HL-60 (cell line): ENCODE data around the gene SLC17A7.

Experiments used
- DNase-seq, 2 experiments: peaks; one replicate each; pipeline ENCODE4 v3.0.0-alpha.2; 2010 to 2020; ENCODE audit warnings: low read depth in 1 of 2, low spot score in 1 of 2
- H3K27ac ChIP-seq: fragments of 250-450 bp; sonication (Bioruptor Pico); replicated peaks from 2 replicates; pipeline ENCODE4 v1.5.1; 2020; ENCODE audit warnings: mild to moderate bottlenecking, moderate library complexity
- H3K27me3 ChIP-seq: fragments of 250-450 bp; sonication (Bioruptor Pico); 2 replicates; pipeline ENCODE4 v1.5.1; 2021; ENCODE audit warnings: mild to moderate bottlenecking, moderate library complexity; ENCODE audit not compliant: insufficient read depth, poor library complexity, severe bottlenecking
- H3K4me3 ChIP-seq: replicated peaks from 2 replicates; pipeline ENCODE4 v1.5.1; 2011; ENCODE audit warnings: mild to moderate bottlenecking, control low read depth, low read length; ENCODE audit not compliant: insufficient read depth
- CTCF ChIP-seq: IDR thresholded peaks from one replicate; pipeline ENCODE4 v1.5.1; 2011; ENCODE audit warnings: low read length, control low read depth, inconsistent platforms; ENCODE audit not compliant: insufficient read depth
- GABPA ChIP-seq: IDR thresholded peaks from 2 replicates; pipeline ENCODE4 v1.6.1; 2012; ENCODE audit warnings: low read depth
- POLR2AphosphoS5 ChIP-seq: IDR thresholded peaks from 2 replicates; pipeline ENCODE4 v1.6.1; 2012; ENCODE audit warnings: low read depth
- REST ChIP-seq: IDR thresholded peaks from 2 replicates; pipeline ENCODE4 v1.6.1; 2012; ENCODE audit warnings: low read depth; ENCODE audit not compliant: insufficient replicate concordance
- SPI1 ChIP-seq: IDR thresholded peaks from 2 replicates; pipeline ENCODE4 v1.6.1; 2012; ENCODE audit warnings: low read depth, mild to moderate bottlenecking, borderline replicate concordance

Gene SLC17A7

GRCh38 chr19:49425178-49425577 is 16.1 kb downstream of the SLC17A7 start, which contains the start of gene GFY:
TSS of gene GFY (plus strand) at chr19:49425388. CDS start at chr19:49426431, 1,043 bp downstream.
- TF ChIP-seq GABPA (no peak), CTCF (no peak), POLR2AphosphoS5 (no peak), REST (no peak), SPI1 (no peak)
- DNase-seq, result no peak
- H3K27ac ChIP-seq, result no peak within 1 kb of the TSS
- H3K4me3 ChIP-seq, result no peak within 1 kb of the TSS
- H3K27me3 ChIP-seq, result peaks cover 87% of the 10 kb centered on the region

- no peak overlapping the region for H3K27ac ChIP-seq
- DNase-seq, result no peak
- TF ChIP-seq SPI1 (no peak), CTCF (no peak), GABPA (no peak), POLR2AphosphoS5 (no peak), REST (no peak)
- H3K4me3 ChIP-seq, result no peak overlapping the region
- peaks cover 80% of the 10 kb centered on the region for H3K27me3 ChIP-seq
Measured at GRCh38 chr19:49423985-49424303, 17.4 kb downstream of the SLC17A7 start.

- Histone ChIP-seq H3K27me3 (peaks cover 74% of the 10 kb centered on the region), H3K27ac (no peak within 1 kb of the TSS), H3K4me3 (0 out of 2 replicates have a peak within 1 kb of the TSS, but pooled peaks have one; percentile 7)
- DNase-seq, result no peak
- no peak for TF ChIP-seq POLR2AphosphoS5
- peak; percentile 37; the same call in 1 of the 2 replicates for TF ChIP-seq SPI1
Measured at GRCh38 chr19:49423071-49423984, 18.0 kb downstream of the SLC17A7 start, which contains the start of gene PTH2. TSS of gene PTH2 (minus strand) at chr19:49423441. CDS start at chr19:49423339, 102 bp downstream.

GRCh38 chr19:49422407-49423070 is 18.8 kb downstream of the SLC17A7 start:
- DNase-seq, result peak in 1 of 2 experiments; percentile 51
- Histone ChIP-seq H3K4me3 (0 out of 2 replicates have a peak overlapping the region, but pooled peaks have one; percentile 7), H3K27me3 (peaks cover 70% of the 10 kb centered on the region), H3K27ac (no peak overlapping the region)
- peak; percentile 28 for TF ChIP-seq CTCF
- no peak for TF ChIP-seq GABPA
